GM18526 (cell line): ENCODE measurements around the gene CTU1.

ENCODE experiments used
- POLR2A ChIP-seq: IDR thresholded peaks from 3 replicates; pipeline ENCODE4 v1.6.1; 2011; ENCODE audit not compliant: insufficient read length; ENCODE audit errors: extremely low read depth

CTU1 gene

GRCh38 chr19:51108066-51108804 is at the start of gene CTU1:
CTU1 (minus strand) TSS chr19:51108409; CDS start chr19:51104569, 3,840 bp downstream.
- TF ChIP-seq POLR2A = peak; percentile 74

- TF ChIP-seq POLR2A = no peak
These were observed 49.1 kb upstream of the CTU1 start for GRCh38 chr19:51157265-51157664.

GRCh38 chr19:51156710-51157109 is 48.5 kb upstream of the CTU1 start:
- TF ChIP-seq POLR2A = no peak

- TF ChIP-seq POLR2A = no peak
These were observed 42.4 kb upstream of the CTU1 start for GRCh38 chr19:51150627-51151026.

- TF ChIP-seq POLR2A = no peak
These were observed 40.4 kb upstream of the CTU1 start for GRCh38 chr19:51148580-51148979.

GRCh38 chr19:51147663-51148062 is 39.5 kb upstream of the CTU1 start:
- no peak for TF ChIP-seq POLR2A

- no peak for TF ChIP-seq POLR2A
These were observed 38.5 kb upstream of the CTU1 start for GRCh38 chr19:51146751-51147150.

GRCh38 chr19:51145916-51146493 is 37.8 kb upstream of the CTU1 start:
- TF ChIP-seq POLR2A = no peak

- no peak for TF ChIP-seq POLR2A
These were observed 36.4 kb upstream of the CTU1 start for GRCh38 chr19:51144482-51145045.

GRCh38 chr19:51143486-51143885 is 35.3 kb upstream of the CTU1 start:
- no peak for TF ChIP-seq POLR2A

GRCh38 chr19:51142119-51142518 is 33.9 kb upstream of the CTU1 start, which contains the start of gene SIGLEC7:
SIGLEC7 (plus strand) TSS chr19:51142301; CDS start chr19:51142370, 69 bp downstream.
- TF ChIP-seq POLR2A = no peak

- TF ChIP-seq POLR2A = no peak
These were observed 33.0 kb upstream of the CTU1 start for GRCh38 chr19:51141181-51141580.

GRCh38 chr19:51140441-51140840 is 32.2 kb upstream of the CTU1 start:
- no peak for TF ChIP-seq POLR2A

- TF ChIP-seq POLR2A = no peak
These were observed 31.2 kb upstream of the CTU1 start for GRCh38 chr19:51139299-51140014.

GRCh38 chr19:51138549-51138979 is 30.4 kb upstream of the CTU1 start:
- TF ChIP-seq POLR2A = no peak
